Lower leg skin (tissue), 4 donors: ENCODE data around the gene TNFSF9. TPM values are rescaled to one million over a fixed set of nuclear protein-coding genes. Genes with fewer than 3 reads are reported as not detected.

Source experiments
- DNase-seq, 2 donors: peaks; one replicate each; pipeline ENCODE4 v3.0.0-alpha.2; 2019; ENCODE audit warnings: low spot score in 2 of 2
- H3K4me3 ChIP-seq: fragments of 200-600 bp; sonication (generic); 2 replicates; pipeline ENCODE4 v1.5.1; 2017; ENCODE audit warnings: mild to moderate bottlenecking, low read depth; ENCODE audit not compliant: poor library complexity, severe bottlenecking
- POLR2A ChIP-seq, 2 donors: fragments of 450-650 bp; IDR thresholded peaks; one replicate each; pipeline ENCODE4 v1.6.1; 2016 to 2017; ENCODE audit warnings: antibody characterized with exemption in 2 of 2, mild to moderate bottlenecking in 1 of 2, moderate library complexity in 1 of 2
- WGBS, 2 donors: methylation state at CpG; one replicate each; pipeline ENCODE4 v1.1.5; 2018; 5-methylcytosine and 5-hydroxymethylcytosine counted together
- intact Hi-C: fragments of 100-400 bp; cut with DNase I; formaldehyde crosslinking; loops from one replicate; pipeline ENCODE4 v1.15.0; 2023; ENCODE audit warnings: low total_unique reads
- total RNA-seq, 4 donors: library from RNA; depleted of rRNA; stranded (reverse); fragments of >200 nt; gene quantifications; one replicate each; pipeline ENCODE4 v1.1.0, GENCODE V29; 2016
- TF ChIP-seq, protein P1 (sequence below), 3 donors: fragments of 450-650 bp; IDR thresholded peaks; one replicate each; pipeline ENCODE4 v1.5.1; 2016; ENCODE audit warnings: antibody characterized with exemption in 3 of 3, mild to moderate bottlenecking in 3 of 3, moderate library complexity in 2 of 3

Gene TNFSF9, protein sequence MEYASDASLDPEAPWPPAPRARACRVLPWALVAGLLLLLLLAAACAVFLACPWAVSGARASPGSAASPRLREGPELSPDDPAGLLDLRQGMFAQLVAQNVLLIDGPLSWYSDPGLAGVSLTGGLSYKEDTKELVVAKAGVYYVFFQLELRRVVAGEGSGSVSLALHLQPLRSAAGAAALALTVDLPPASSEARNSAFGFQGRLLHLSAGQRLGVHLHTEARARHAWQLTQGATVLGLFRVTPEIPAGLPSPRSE
- total RNA-seq, result 1 to 10 TPM; 1.2 to 1.7 (median 1.5) TPM

DNA sequence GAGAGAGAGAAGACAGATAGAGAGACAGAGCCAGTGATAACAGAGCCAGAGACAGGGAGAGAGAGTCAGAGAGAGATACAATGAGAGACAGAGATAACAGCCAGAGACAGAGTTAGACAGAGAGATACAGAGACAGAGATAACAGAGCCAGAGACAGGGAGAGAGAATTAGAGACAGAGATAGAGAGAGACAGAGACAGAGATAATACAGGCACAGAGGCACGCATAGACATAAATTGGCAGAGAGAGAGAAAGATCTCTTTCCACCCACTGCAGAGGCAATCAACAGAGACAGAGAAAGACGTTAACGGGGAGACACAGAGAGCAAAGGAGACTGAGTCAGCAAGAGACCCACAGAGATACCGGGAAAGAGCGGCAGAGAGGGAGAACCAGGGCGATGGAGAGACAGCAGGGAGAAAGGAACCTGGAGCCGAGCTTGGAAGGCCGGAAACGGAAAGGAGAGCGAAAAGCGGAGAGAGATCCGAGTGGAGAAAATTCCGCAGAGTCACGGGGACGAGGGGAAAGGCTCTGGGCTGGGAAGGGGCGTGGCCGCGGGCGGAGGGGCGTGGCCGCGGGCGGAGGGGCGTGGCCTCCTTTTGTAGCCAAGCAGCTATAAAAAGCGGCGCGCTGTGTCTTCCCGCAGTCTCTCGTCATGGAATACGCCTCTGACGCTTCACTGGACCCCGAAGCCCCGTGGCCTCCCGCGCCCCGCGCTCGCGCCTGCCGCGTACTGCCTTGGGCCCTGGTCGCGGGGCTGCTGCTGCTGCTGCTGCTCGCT, at the start of gene TNFSF9:
TSS of gene TNFSF9 (plus strand) at position 641 of the 777 bp plus-strand sequence. CDS start at position 652, 11 bp downstream.
- DNase-seq, result peak; percentile 90 to 98
- TF ChIP-seq POLR2A (IDR thresholded peaks at IDR 0.05), result peak in 1 of 2 donors; percentile 57
- TF ChIP-seq, protein P1, sequence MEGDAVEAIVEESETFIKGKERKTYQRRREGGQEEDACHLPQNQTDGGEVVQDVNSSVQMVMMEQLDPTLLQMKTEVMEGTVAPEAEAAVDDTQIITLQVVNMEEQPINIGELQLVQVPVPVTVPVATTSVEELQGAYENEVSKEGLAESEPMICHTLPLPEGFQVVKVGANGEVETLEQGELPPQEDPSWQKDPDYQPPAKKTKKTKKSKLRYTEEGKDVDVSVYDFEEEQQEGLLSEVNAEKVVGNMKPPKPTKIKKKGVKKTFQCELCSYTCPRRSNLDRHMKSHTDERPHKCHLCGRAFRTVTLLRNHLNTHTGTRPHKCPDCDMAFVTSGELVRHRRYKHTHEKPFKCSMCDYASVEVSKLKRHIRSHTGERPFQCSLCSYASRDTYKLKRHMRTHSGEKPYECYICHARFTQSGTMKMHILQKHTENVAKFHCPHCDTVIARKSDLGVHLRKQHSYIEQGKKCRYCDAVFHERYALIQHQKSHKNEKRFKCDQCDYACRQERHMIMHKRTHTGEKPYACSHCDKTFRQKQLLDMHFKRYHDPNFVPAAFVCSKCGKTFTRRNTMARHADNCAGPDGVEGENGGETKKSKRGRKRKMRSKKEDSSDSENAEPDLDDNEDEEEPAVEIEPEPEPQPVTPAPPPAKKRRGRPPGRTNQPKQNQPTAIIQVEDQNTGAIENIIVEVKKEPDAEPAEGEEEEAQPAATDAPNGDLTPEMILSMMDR (IDR thresholded peaks at IDR 0.05), result no peak
- 1 to 2% methylated on average over 38 to 42 of the region's 44 CpGs for WGBS, 2 donors
- intact Hi-C loops, result no loop called here
- H3K4me3 ChIP-seq, result peak within 1 kb of the TSS; percentile 26

DNA sequence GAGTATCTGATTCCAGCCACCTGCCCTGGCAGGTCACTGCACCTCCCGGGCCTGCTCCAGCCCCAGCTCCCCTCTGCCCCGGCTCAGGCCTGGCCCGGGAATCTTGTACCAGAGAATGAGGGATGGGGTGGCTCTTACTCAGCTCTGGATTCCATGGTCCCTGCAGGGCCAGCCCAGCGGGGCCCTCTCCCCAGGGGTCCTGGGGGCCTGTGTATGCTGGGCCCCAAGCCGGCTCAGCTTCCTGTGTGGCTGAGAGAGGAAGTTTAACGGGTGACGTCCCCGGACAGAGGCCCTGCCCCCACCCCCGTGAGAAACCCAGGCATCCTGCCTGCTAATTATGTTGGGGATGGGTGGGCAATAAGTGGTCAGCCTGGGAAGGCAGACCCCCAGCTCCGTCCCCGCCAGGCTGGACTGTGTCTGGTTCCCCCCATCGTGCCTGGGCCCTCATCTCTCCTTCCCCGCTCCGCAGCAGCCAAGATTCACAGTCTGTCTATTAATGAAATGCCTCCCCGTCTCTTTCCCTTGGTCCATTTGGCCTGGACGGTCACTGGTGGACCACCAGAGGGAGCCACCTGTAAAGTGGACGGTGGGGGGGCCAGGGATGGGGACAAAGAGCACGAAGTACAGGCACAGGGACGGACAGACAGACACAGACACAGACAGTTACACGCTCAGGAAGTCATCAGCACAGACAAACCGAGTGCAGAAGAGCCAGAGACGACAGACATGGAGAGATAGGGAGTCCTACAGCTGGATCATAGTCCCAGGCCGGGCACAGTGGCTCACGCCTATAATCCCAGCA, 49.1 kb upstream of the TNFSF9 start, which contains the start of gene DENND1C:
TSS of gene DENND1C (minus strand) at position 247 of the 802 bp plus-strand sequence. CDS start at position 155, 92 bp downstream.
- TF ChIP-seq, protein P1 (IDR thresholded peaks at IDR 0.05), result no peak
- no peak for TF ChIP-seq POLR2A (IDR thresholded peaks at IDR 0.05)
- WGBS, 2 donors, result 52 to 54% methylated on average over 24 of the region's 24 CpGs
- intact Hi-C loops, result no loop called here
- no peak within 1 kb of the TSS for H3K4me3 ChIP-seq
- DNase-seq, result no peak

DNA sequence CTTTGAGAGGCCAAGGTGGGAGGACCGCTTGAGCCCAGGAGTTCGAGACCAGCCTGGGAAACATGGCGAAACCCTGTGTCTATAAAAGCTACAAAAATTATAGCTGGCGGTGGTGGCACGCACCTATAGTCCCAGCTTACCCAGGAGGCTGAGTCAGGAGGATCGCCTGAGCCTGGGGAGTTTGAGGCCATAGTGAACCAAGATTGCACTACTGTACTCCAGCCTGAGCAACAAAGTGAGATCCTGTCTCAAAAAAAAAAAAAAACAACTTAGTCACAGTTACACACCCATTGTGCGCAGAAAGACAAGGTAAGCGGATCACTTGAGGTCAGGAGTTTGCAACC, 48.5 kb upstream of the TNFSF9 start:
- no peak for DNase-seq
- intact Hi-C loops, result no loop called here
- WGBS, 2 donors, result 91 to 92% methylated on average over 8 of the region's 8 CpGs
- no peak overlapping the region for H3K4me3 ChIP-seq
- no peak for TF ChIP-seq POLR2A (IDR thresholded peaks at IDR 0.05)
- TF ChIP-seq, protein P1 (IDR thresholded peaks at IDR 0.05), result no peak

DNA sequence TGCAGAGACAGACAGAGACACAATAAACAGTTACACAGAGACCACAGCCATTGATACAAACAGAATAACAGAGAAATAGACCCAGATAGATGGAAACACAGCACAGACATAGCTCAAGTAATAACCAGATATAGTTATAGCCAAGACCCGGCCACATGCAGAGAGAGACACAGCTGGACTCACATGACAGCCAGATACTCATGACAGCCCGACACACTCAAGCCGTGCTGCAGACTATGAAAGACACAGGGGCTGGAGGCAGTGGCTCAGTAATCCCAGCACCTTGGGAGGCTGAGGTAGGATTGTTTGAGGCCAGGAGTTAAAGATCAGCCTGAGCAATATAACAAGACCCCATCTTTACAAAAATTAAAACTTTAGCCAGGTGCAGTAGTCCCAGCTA, 47.6 kb upstream of the TNFSF9 start:
- DNase-seq, result no peak
- 38 to 58% methylated on average over 3 of the region's 3 CpGs for WGBS, 2 donors
- intact Hi-C loops, result no loop called here
- no peak overlapping the region for H3K4me3 ChIP-seq
- no peak for TF ChIP-seq POLR2A (IDR thresholded peaks at IDR 0.05)
- TF ChIP-seq, protein P1 (IDR thresholded peaks at IDR 0.05), result no peak

DNA sequence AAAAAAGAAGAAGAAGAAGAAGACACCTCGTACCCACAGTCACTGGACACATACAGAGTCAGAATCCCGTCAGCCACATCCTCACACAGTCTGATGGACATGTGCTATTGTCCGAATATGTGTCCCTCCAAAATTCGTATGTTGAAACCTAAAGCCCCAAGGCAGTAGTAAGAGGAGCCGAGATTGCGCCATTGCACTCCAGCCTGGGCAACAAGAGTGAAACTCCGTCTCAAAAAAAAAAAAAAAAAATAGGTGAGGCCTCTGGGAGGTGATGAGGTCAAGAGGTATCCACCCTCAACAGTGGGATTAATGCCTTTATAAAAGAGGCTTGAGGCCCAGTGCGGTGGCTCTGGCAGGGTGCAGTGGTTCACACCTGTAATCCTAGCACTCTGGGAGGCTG, 46.6 kb upstream of the TNFSF9 start:
- DNase-seq, result no peak
- intact Hi-C loops, result no loop called here
- TF ChIP-seq, protein P1 (IDR thresholded peaks at IDR 0.05), result no peak
- TF ChIP-seq POLR2A (IDR thresholded peaks at IDR 0.05), result no peak
- no peak overlapping the region for H3K4me3 ChIP-seq
- 76 to 84% methylated on average over 8 of the region's 8 CpGs for WGBS, 2 donors
